HCT116 (cell line): ENCODE measurements around the gene TBATA. TPM values are rescaled to one million over a fixed set of nuclear protein-coding genes. Genes with fewer than 3 reads are reported as not detected.

Experiments used
- ATAC-seq: fragments of 200-7000 bp; cut with Tn5 transposase; 2 replicates; pipeline ENCODE4 v1.9.1; 2020; ENCODE audit warnings: mild to moderate bottlenecking, moderate library complexity
- BruUV-seq: library from RNA; stranded (reverse); fragments of 400-500 nt; replicated peaks from 2 replicates; lab custom pipeline; 2021; lab: Mats Ljungman, UMichigan
- CTCF ChIA-PET: fragments of 300-600 bp; sonication (Branson Sonifier 250); formaldehyde crosslinking; loops from one replicate; lab custom pipeline; 2021; ENCODE audit warnings: antibody characterized with exemption; lab: Charles Lee
- POLR2A ChIA-PET: fragments of 300-600, 350-600 bp; sonication (Branson Sonifier 250); formaldehyde crosslinking; loops from one replicate; lab custom pipeline; 2021; ENCODE audit warnings: antibody characterized with exemption; lab: Charles Lee
- RAD21 ChIA-PET, 2 experiments: fragments of 300-600 bp; sonication (Branson Sonifier 250); formaldehyde crosslinking; loops; one replicate each; lab custom pipeline; 2023; ENCODE audit warnings: low total read pairs in 2 of 2; ENCODE audit not compliant: uncharacterized antibody in 2 of 2, unreplicated experiment in 2 of 2, low non-redundant PET in 1 of 2; lab: Charles Lee
- DNase-seq: peaks from one replicate; pipeline ENCODE4 v3.0.0-alpha.2; 2010; ENCODE audit warnings: low read depth, low spot score
- H2AFZ ChIP-seq: fragments of 200-600 bp; shearing (Covaris generic), sonication (generic); 2 replicates; pipeline ENCODE4 v1.6.1; 2017; ENCODE audit warnings: low read depth, mixed run types, mixed read lengths, antibody characterized with exemption, low read length; ENCODE audit not compliant: poor library complexity, severe bottlenecking
- H3K27ac ChIP-seq: 2 replicates; pipeline ENCODE4 v1.5.1; 2012; ENCODE audit warnings: low read depth, low read length
- H3K27me3 ChIP-seq: fragments of 200-600 bp; sonication (generic); 2 replicates; pipeline ENCODE4 v1.6.1; 2016; ENCODE audit warnings: mixed run types, low read length, mixed read lengths; ENCODE audit not compliant: insufficient read depth
- H3K36me3 ChIP-seq, 2 experiments: fragments of 200-500 bp in 1 of 2; fragments of 200-600 bp in 1 of 2; sonication (Bioruptor generic) in 1 of 2; sonication (generic) in 1 of 2; 2 replicates each; pipeline versions ENCODE4 v1.5.1 to v1.6.1; 2014 to 2016; ENCODE audit warnings: low read length in 2 of 2, inconsistent platforms in 1 of 2, mixed read lengths in 1 of 2, mixed run types in 1 of 2; ENCODE audit not compliant: insufficient read depth in 2 of 2, control insufficient read depth in 1 of 2
- H3K4me1 ChIP-seq, 2 experiments: fragments of 200-600 bp in 1 of 2; sonication (generic) in 1 of 2; 2 replicates each; pipeline versions ENCODE4 v1.5.1 to v1.6.1; 2012 to 2017; ENCODE audit warnings: low read length in 2 of 2, inconsistent platforms in 1 of 2, mild to moderate bottlenecking in 1 of 2, mixed read lengths in 1 of 2, mixed run types in 1 of 2, moderate library complexity in 1 of 2; ENCODE audit not compliant: insufficient read depth in 2 of 2, control insufficient read depth in 1 of 2
- H3K4me2 ChIP-seq: fragments of 200-600 bp; sonication (generic); 2 replicates; pipeline ENCODE4 v1.6.1; 2017; ENCODE audit warnings: mixed run types, low read length, mixed read lengths
- H3K4me3 ChIP-seq, 2 experiments: fragments of 200-600 bp in 1 of 2; sonication (generic) in 1 of 2; replicated peaks in 1 of 2; 2 replicates each; pipeline ENCODE4 v1.5.1; 2011 to 2016; ENCODE audit warnings: low read length in 2 of 2, control low read depth in 1 of 2, low read depth in 1 of 2, mild to moderate bottlenecking in 1 of 2, mixed read lengths in 1 of 2, mixed run types in 1 of 2
- H3K79me2 ChIP-seq: fragments of 200-600 bp; sonication (generic); 2 replicates; pipeline ENCODE4 v1.6.1; 2017; ENCODE audit warnings: mild to moderate bottlenecking, mixed run types, low read length, moderate library complexity, mixed read lengths; ENCODE audit not compliant: insufficient read depth
- H3K9ac ChIP-seq: fragments of 200-600 bp; sonication (generic); 2 replicates; pipeline ENCODE4 v1.6.1; 2016; ENCODE audit warnings: low read length, mixed read lengths
- H3K9me2 ChIP-seq: fragments of 200-600 bp; sonication (generic), shearing (Covaris generic); 2 replicates; pipeline ENCODE4 v1.6.1; 2017; ENCODE audit warnings: mixed run types, mild to moderate bottlenecking, moderate library complexity; ENCODE audit not compliant: insufficient read depth
- H3K9me3 ChIP-seq, 2 experiments: fragments of 200-500 bp in 1 of 2; fragments of 200-600 bp in 1 of 2; sonication (Bioruptor generic) in 1 of 2; sonication (generic) in 1 of 2; 2 replicates each; pipeline ENCODE4 v1.6.1; 2014 to 2017; ENCODE audit warnings: low read length in 2 of 2, mixed read lengths in 2 of 2, inconsistent platforms in 1 of 2, low read depth in 1 of 2, mild to moderate bottlenecking in 1 of 2, mixed run types in 1 of 2, moderate library complexity in 1 of 2; ENCODE audit not compliant: control insufficient read depth in 1 of 2, insufficient read depth in 1 of 2
- H4K20me1 ChIP-seq: fragments of 200-600 bp; sonication (generic), shearing (Covaris generic); 2 replicates; pipeline ENCODE4 v1.6.1; 2017; ENCODE audit warnings: mixed run types, mild to moderate bottlenecking, moderate library complexity; ENCODE audit not compliant: insufficient read depth
- ATF3 ChIP-seq: IDR thresholded peaks from 2 replicates; pipeline ENCODE4 v1.6.1; 2012
- CTCF ChIP-seq, 3 experiments: fragments of 200-600 bp in 1 of 3; sonication (generic) in 1 of 3; IDR thresholded peaks in 2 of 3; conservative IDR thresholded peaks in 1 of 3; 2 replicates each; pipeline ENCODE4 v1.5.1; 2012 to 2017; ENCODE audit warnings: low read depth in 2 of 3, low read length in 2 of 3, antibody characterized with exemption in 1 of 3, borderline replicate concordance in 1 of 3, control low read depth in 1 of 3, mild to moderate bottlenecking in 1 of 3, mixed read lengths in 1 of 3, mixed run types in 1 of 3, moderate library complexity in 1 of 3; ENCODE audit not compliant: insufficient read depth in 1 of 3
- EZH2 ChIP-seq: fragments of 200-600 bp; sonication (generic); IDR thresholded peaks from 2 replicates; pipeline ENCODE4 v1.6.1; 2017; ENCODE audit warnings: antibody characterized with exemption, mixed run types
- EZH2phosphoT487 ChIP-seq: fragments of 200-600 bp; IDR thresholded peaks from 2 replicates; pipeline ENCODE4 v1.6.1; 2018; ENCODE audit warnings: antibody characterized with exemption, borderline replicate concordance
- FOSL1 ChIP-seq: IDR thresholded peaks from 2 replicates; pipeline ENCODE4 v1.6.1; 2012; ENCODE audit warnings: low read depth
- MAX ChIP-seq: IDR thresholded peaks from 2 replicates; pipeline ENCODE4 v1.6.1; 2012
- REST ChIP-seq: IDR thresholded peaks from 2 replicates; pipeline ENCODE4 v1.6.1; 2012; ENCODE audit warnings: low read depth
- SIN3A ChIP-seq: IDR thresholded peaks from 2 replicates; pipeline ENCODE4 v1.6.1; 2012; ENCODE audit warnings: low read depth
- YY1 ChIP-seq: IDR thresholded peaks from 2 replicates; pipeline ENCODE4 v1.6.1; 2011; ENCODE audit warnings: low read length, low read depth, moderate library complexity, mild to moderate bottlenecking; ENCODE audit not compliant: insufficient replicate concordance; ENCODE audit errors: extremely low read depth
- ZFX ChIP-seq: fragments of 450-650 bp; IDR thresholded peaks from 2 replicates; pipeline ENCODE4 v1.6.1; 2017
- intact Hi-C: fragments of 100-400 bp; cut with micrococcal nuclease; formaldehyde crosslinking; loops from 2 replicates; pipeline ENCODE4 v1.10.0; 2022
- total RNA-seq: library from RNA; stranded (reverse); gene quantifications from one replicate; pipeline ENCODE4 v1.2.1, GENCODE V29; 2021; ENCODE audit not compliant: unreplicated experiment

The TBATA gene
- total RNA-seq, 1 experiment from 2014 or later: not detected

GRCh38 chr10:70784016-70784415 lies 1.2 kb downstream of the TBATA start:
- no peak for TF ChIP-seq EZH2
- no peak for TF ChIP-seq YY1
- no peak for TF ChIP-seq FOSL1
- POLR2A ChIA-PET: no interaction called here
- no peaks in the 10 kb centered on the region for H3K79me2 ChIP-seq
- CTCF ChIA-PET: no interaction called here
- no peak overlapping the region for H2AFZ ChIP-seq
- H3K36me3 ChIP-seq: no peaks in the 10 kb centered on the region
- H3K27me3 ChIP-seq: no peaks in the 10 kb centered on the region
- no peak overlapping the region for H3K27ac ChIP-seq
- RAD21 ChIA-PET: no interaction called here
- DNase-seq (no peak), ATAC-seq (no peak)
- H3K4me1 ChIP-seq: peaks cover 0 to 15% of the 10 kb centered on the region in 2 experiments; a peak in 2 of 4 replicates
- no peaks in the 10 kb centered on the region for H4K20me1 ChIP-seq
- no peaks in the 10 kb centered on the region for H3K9me2 ChIP-seq
- intact Hi-C loops: no loop called here
- BruUV-seq: no TSS peak
- H3K9ac ChIP-seq: no peak overlapping the region
- H3K4me3 ChIP-seq: no peak overlapping the region
- 0 out of 4 replicates have a peak, but pooled peaks cover 0 to 3% of the 10 kb centered on the region in 2 experiments for H3K9me3 ChIP-seq
- H3K4me2 ChIP-seq: no peak overlapping the region

- no TSS peak for BruUV-seq
- DNase-seq (no peak), ATAC-seq (no peak)
- no peaks in the 10 kb centered on the region for H3K27me3 ChIP-seq
- ChIA-PET POLR2A (no interaction called here), CTCF (no interaction called here), RAD21 (no interaction called here)
- H3K4me2 ChIP-seq: no peak overlapping the region
- no peak overlapping the region for H3K27ac ChIP-seq
- 0 out of 4 replicates have a peak, but pooled peaks cover 0 to 2% of the 10 kb centered on the region in 2 experiments for H3K9me3 ChIP-seq
- H3K4me1 ChIP-seq: peaks cover 0 to 25% of the 10 kb centered on the region in 2 experiments; a peak in 2 of 4 replicates
- H3K79me2 ChIP-seq: no peaks in the 10 kb centered on the region
- H3K9me2 ChIP-seq: no peaks in the 10 kb centered on the region
- intact Hi-C loops: no loop called here
- no peaks in the 10 kb centered on the region for H4K20me1 ChIP-seq
- H3K36me3 ChIP-seq: no peaks in the 10 kb centered on the region
- H3K4me3 ChIP-seq: no peak overlapping the region
- no peak overlapping the region for H3K9ac ChIP-seq
- no peak overlapping the region for H2AFZ ChIP-seq
- TF ChIP-seq SIN3A (no peak), FOSL1 (no peak), EZH2phosphoT487 (no peak), MAX (no peak), CTCF (IDR thresholded peaks at IDR 0.05 in 2 of 3, conservative IDR thresholded peaks at IDR 0.05 in 1 of 3; ENCODE audit: borderline replicate concordance in 1 of 3, insufficient read depth in 1 of 3, low read depth in 2 of 3, low read length in 2 of 3) (no peak), ZFX (no peak), ATF3 (no peak), REST (no peak)
These were observed 2.2 kb downstream of the TBATA start for GRCh38 chr10:70782746-70783680.
